ENCODE data around the gene PTPRM. TPM values are rescaled to one million over a fixed set of nuclear protein-coding genes. Genes with fewer than 3 reads are reported as not detected.

PTPRM gene
- total RNA-seq, 2 donors from 2014 or later, result 80.1 to 106 TPM

DNA sequence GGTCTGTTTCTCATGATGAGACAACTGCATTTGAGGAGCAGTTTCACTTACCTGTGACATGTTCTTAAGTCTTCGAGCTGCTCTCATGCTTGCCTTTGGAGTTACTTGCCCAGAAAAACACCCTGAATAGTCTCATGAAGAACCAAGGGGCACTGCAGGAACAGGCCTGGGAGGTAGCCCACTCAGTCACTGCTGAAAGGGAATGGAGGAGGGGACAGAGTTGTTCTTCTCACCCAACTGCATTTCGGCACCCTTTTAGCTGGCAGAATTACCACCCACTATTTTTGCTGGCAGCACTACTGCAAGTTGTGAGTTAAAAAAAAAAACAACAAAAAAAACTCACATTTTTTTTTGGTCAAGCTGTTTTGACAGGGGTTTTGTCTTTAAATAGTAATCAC, 181.9 kb downstream of the PTPRM start:
- H3K4me1 ChIP-seq, result peaks cover 0 to 46% of the 10 kb centered on the region in 2 donors
- no peaks in the 10 kb centered on the region for H3K36me3 ChIP-seq
- no peaks in the 10 kb centered on the region for H3K27me3 ChIP-seq
- TF ChIP-seq, protein P1, sequence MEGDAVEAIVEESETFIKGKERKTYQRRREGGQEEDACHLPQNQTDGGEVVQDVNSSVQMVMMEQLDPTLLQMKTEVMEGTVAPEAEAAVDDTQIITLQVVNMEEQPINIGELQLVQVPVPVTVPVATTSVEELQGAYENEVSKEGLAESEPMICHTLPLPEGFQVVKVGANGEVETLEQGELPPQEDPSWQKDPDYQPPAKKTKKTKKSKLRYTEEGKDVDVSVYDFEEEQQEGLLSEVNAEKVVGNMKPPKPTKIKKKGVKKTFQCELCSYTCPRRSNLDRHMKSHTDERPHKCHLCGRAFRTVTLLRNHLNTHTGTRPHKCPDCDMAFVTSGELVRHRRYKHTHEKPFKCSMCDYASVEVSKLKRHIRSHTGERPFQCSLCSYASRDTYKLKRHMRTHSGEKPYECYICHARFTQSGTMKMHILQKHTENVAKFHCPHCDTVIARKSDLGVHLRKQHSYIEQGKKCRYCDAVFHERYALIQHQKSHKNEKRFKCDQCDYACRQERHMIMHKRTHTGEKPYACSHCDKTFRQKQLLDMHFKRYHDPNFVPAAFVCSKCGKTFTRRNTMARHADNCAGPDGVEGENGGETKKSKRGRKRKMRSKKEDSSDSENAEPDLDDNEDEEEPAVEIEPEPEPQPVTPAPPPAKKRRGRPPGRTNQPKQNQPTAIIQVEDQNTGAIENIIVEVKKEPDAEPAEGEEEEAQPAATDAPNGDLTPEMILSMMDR (IDR thresholded peaks at IDR 0.05), result no peak
- no peak for DNase-seq (ENCODE audit: low spot score)
- H3K4me3 ChIP-seq, result no peak overlapping the region
- peaks cover 0 to 14% of the 10 kb centered on the region in 2 donors for H3K9me3 ChIP-seq
- H3K27ac ChIP-seq, result peak overlapping the region; percentile 6 to 17

DNA sequence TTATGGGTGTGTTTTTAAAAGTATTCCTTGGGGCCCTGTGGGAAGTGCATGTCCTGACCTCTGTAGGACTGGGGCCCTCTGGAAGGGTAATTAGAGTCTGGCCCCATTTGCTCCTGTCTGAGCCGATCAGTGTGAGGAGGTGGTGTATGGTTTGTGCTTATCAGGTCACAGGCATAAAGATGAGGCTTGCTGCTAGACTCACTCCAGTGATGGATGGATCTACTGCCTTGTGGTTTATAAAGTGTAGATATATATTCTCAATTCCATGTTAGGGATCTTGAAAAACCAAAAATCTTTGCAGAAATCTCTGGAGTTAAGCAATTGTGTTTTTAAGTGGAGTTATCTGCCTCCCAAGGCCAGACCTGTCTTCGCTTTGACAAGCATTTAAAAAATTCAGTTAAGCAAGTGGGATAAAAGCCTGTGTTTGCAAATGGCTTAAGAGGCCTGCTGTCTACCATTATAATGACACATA, 182.4 kb downstream of the PTPRM start:
- Histone ChIP-seq H3K4me1 (peaks cover 0 to 50% of the 10 kb centered on the region in 2 donors), H3K27ac (peak overlapping the region; percentile 6 to 17), H3K27me3 (no peaks in the 10 kb centered on the region), H3K36me3 (no peaks in the 10 kb centered on the region), H3K9me3 (peaks cover 0 to 14% of the 10 kb centered on the region in 2 donors), H3K4me3 (no peak overlapping the region)
- no peak for DNase-seq (ENCODE audit: low spot score)
- TF ChIP-seq, protein P1 (IDR thresholded peaks at IDR 0.05), result no peak

DNA sequence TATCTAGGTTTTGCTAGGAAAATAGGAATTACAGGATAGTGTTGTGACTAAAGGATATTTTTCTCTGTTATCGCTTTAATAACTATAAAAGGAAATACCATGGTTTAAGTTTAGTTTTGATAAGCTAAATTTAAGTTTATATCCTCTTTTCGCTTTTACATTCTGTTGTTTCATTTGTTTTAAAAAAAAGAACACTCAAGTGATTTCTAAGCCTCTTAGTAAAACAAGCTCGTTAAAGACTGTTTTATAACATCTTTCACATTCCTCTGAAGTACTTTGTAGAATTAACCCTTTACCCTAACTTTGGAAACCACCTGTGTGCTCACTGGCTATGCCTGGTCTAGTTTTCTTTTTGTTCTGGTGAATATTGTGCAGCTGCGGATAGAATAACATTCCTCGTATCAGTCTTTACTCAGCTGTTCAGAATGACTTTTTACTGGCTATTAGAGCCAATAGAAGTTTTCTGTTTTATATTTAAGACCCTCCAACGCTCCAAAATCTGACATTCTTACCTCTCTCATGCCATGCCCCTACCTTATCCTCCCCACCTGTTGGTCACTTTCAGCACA, 183.1 kb downstream of the PTPRM start:
- H3K9me3 ChIP-seq, result peaks cover 0 to 14% of the 10 kb centered on the region in 2 donors
- peak overlapping the region in 1 of 2 donors; percentile 17 for H3K27ac ChIP-seq
- H3K36me3 ChIP-seq, result no peaks in the 10 kb centered on the region
- H3K4me1 ChIP-seq, result peaks cover 0 to 55% of the 10 kb centered on the region in 2 donors
- H3K27me3 ChIP-seq, result no peaks in the 10 kb centered on the region
- DNase-seq (ENCODE audit: low spot score), result no peak
- H3K4me3 ChIP-seq, result no peak overlapping the region
- TF ChIP-seq, protein P1 (IDR thresholded peaks at IDR 0.05), result no peak

DNA sequence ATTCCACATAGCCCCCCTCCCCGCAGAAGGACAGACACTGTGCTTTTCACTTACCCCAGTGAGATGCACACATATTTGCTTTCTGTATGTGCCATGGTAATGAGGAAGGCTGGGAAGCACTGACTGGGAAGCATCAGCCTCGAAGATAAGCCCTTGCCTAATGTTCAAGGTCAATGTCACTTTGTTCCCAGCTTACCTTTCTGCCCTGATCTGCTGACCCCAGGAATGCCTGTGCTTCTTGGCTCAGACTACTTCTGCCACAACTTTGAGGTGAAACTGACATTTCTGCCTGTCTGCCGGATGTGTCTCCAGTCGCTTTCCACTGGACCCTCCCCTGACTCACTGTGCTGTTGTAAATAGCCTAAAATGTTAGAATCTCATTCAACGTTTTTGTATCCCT, 183.8 kb downstream of the PTPRM start:
- TF ChIP-seq, protein P1 (IDR thresholded peaks at IDR 0.05), result no peak
- Histone ChIP-seq H3K36me3 (no peaks in the 10 kb centered on the region), H3K27ac (peak overlapping the region in 1 of 2 donors; percentile 17), H3K4me3 (no peak overlapping the region), H3K27me3 (no peaks in the 10 kb centered on the region), H3K4me1 (peaks cover 0 to 61% of the 10 kb centered on the region in 2 donors), H3K9me3 (peaks cover 0 to 6% of the 10 kb centered on the region in 2 donors)
- DNase-seq (ENCODE audit: low spot score), result no peak

DNA sequence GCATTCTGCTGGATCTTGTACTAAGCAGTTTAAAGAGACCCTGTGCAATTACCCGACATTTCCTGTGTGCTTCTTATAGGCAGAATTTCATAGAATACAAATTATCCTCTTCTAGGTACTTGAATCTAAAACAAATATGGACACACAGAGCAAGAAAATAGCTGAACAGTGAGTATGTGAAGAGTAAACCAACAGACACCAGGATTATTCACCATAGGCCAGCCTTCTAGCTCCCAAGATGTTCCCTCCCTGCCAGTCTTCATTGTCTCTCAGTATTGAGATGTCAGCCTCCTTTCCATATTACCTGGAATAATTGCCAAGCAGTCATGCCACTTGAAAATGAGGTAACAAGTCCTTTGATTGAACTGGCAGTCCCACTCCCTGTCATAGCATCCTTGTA, 187.1 kb downstream of the PTPRM start:
- H3K4me1 ChIP-seq, result peaks cover 0 to 46% of the 10 kb centered on the region in 2 donors

More for the DNA sequence above, 187.1 kb downstream of the PTPRM start:
- Histone ChIP-seq H3K27me3 (no peaks in the 10 kb centered on the region), H3K36me3 (no peaks in the 10 kb centered on the region), H3K4me3 (no peak overlapping the region), H3K9me3 (no peaks in the 10 kb centered on the region), H3K27ac (peak overlapping the region; percentile 20 to 68)
- TF ChIP-seq, protein P1 (IDR thresholded peaks at IDR 0.05), result no peak
- no peak for DNase-seq (ENCODE audit: low spot score)

Measured in right atrium auricular region (tissue), 2 donors.